GM18505 (cell line): ENCODE data around the gene CAST.

Experiments used
- ATAC-seq: cut with Tn5 transposase; IDR thresholded peaks from one replicate; pipeline ENCODE4 v1.9.1; 2021; ENCODE audit not compliant: unreplicated experiment
- POLR2A ChIP-seq: IDR thresholded peaks from 4 replicates; pipeline ENCODE4 v1.6.1; 2011; ENCODE audit warnings: borderline replicate concordance; ENCODE audit not compliant: insufficient read depth, insufficient read length; ENCODE audit errors: extremely low read depth

The CAST gene

GRCh38 chr5:96814041-96814440, 151.9 kb downstream of the CAST start:
- ATAC-seq, result no peak
- no peak for TF ChIP-seq POLR2A

GRCh38 chr5:96816411-96816939, 154.3 kb downstream of the CAST start:
- TF ChIP-seq POLR2A, result peak; percentile 41

GRCh38 chr5:96816991-96817390, 154.8 kb downstream of the CAST start:
- peak; percentile 31 for ATAC-seq
- no peak for TF ChIP-seq POLR2A

More at GRCh38 chr5:96816411-96816939, 154.3 kb downstream of the CAST start:
- peak; percentile 83 for ATAC-seq

- no peak for ATAC-seq
- TF ChIP-seq POLR2A, result no peak
Observed at GRCh38 chr5:96817506-96817905, 155.3 kb downstream of the CAST start.

GRCh38 chr5:96818125-96818788, 156.1 kb downstream of the CAST start:
- TF ChIP-seq POLR2A, result no peak
- no peak for ATAC-seq

- ATAC-seq, result no peak
- no peak for TF ChIP-seq POLR2A
Observed at GRCh38 chr5:96819806-96820205, 157.6 kb downstream of the CAST start.

- no peak for TF ChIP-seq POLR2A
- no peak for ATAC-seq
Observed at GRCh38 chr5:96821260-96821916, 159.2 kb downstream of the CAST start.

GRCh38 chr5:96822686-96823459, 160.7 kb downstream of the CAST start:
- no peak for TF ChIP-seq POLR2A
- no peak for ATAC-seq

GRCh38 chr5:96823900-96824380, 161.8 kb downstream of the CAST start:
- peak; percentile 65 for ATAC-seq
- TF ChIP-seq POLR2A, result no peak
